IPS-11a (cell line): ENCODE data around the gene IFRD2.
"Not testable (repeated sequence)": the region's sequence is repeated elsewhere in the genome, so short reads cannot be mapped to it uniquely, and the experiment has no call there.

Experiments used
- H3K4me3 ChIP-seq: one replicate; pipeline ENCODE4 v1.5.1; 2013; ENCODE audit warnings: low read depth, low read length, control low read depth

IFRD2 gene

GRCh38 chr3:50286322-50287227, 5.7 kb downstream of the IFRD2 start:
- no peak overlapping the region for H3K4me3 ChIP-seq

GRCh38 chr3:50284121-50284520, 8.1 kb downstream of the IFRD2 start:
- not testable (repeated sequence) for H3K4me3 ChIP-seq

DNA sequence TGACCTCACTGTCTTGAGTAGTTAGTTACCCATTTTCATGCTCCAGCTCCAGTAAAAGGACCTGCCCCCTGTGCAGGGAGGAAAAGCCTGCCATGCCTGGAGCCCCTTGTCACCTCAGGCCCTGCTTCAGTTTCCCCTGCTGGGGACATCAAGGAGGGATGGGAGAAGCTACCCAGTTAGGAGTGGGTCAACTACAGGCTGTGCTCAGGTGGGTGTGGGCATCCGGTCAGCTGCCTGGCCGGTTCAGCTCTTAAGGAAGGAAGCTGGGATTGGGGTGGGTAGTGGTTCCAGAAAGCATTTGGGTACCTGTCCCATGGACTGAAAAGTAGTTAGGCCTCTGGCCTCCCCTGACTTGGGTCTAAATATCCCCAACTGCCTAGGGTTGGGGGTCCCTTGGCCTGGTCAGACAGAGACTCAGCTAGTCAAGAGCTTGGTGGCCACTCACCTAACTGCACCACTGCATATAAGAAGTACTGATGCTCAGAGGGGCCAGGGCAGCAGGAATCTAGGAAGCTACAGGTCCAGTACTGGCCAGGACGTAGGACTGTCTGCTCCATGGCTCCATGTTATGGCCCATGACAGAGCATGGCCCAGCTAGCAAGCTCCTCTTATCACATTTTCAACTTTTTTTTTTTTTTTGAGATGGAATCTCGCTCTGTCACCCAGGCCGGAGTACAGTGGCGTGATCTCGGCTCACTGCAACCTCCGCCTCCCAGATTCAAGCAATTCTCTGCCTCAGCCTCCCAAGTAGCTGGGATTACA, 12.8 kb downstream of the IFRD2 start:
- H3K4me3 ChIP-seq: no peak overlapping the region

DNA sequence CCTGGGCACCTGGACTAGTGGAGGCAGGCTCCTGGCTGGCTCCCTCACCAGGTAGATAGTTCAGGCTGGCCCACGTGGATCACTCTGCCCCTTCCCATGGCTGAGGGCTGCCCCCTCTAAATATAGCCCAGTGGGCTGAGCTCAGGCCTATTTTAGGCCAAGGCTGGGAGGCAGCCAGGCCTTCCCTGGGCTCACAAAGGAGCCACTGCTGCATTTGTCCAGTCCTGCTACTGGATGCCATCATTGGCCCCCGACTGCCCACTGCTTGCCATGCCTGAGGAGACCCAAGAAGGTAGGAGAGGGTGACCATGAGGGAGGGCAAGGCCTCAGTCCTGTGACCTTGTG, 13.4 kb downstream of the IFRD2 start, which contains the start of gene LSMEM2:
LSMEM2 (plus strand) TSS at position 208 of the 345 bp plus-strand sequence; CDS start at position 235, 27 bp downstream.
- H3K4me3 ChIP-seq: no peak within 1 kb of the TSS

DNA sequence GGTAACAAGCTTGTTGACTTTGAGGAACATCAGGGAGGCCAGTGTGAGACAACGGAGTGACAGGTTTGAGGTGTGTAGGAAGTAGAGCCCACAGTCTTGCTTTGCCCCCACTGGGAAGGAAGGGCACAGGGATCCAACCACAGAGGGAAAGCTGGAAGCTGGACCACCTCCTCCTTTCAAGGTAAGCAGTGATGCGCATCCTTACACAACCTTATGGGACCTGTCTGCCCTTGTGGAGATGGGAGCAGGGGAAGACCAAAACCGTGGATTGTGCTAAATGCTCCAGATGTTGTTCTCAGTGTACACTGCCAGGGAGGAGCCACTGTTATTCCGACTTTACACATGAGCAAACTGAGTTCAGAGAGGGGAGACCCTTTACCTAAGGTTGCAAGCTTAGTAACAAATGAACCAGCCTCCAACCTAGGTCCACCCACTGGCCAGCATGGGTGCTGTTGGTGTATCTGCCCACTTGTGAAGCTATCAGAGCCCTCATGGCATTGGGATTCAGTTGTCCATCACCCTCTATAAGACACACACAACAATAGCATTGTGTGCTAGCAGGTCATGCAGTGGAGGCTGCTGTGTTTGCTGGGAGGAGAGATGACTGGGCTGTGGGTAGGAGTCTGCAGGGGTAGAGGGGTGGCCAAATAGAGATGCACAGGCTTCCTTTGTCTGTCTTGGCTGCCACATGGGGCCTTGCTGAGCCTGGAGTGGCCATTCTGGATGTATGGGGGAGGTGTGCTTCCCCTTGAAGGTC, 13.9 kb downstream of the IFRD2 start:
- no peak overlapping the region for H3K4me3 ChIP-seq

DNA sequence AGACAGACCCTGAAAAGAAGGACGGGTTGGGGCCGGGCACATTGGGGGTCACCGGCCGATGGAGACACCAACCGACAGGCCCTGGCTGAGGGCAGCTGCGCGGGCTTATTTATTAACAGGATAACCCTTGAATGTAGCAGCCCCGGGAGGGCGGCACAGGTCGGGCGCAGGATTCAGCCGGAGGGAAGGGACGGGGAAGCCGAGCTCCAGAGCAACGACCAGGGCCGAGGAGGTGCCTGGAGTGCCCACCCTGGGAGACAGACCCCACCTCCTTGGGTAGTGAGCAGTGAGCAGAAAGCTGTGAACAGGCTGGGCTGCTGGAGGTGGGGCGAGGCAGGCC, 15.5 kb downstream of the IFRD2 start:
- H3K4me3 ChIP-seq: no peak overlapping the region

- H3K4me3 ChIP-seq: no peak overlapping the region
These were observed 16.1 kb downstream of the IFRD2 start for GRCh38 chr3:50275996-50276761.

GRCh38 chr3:50275141-50275995, 16.9 kb downstream of the IFRD2 start:
- peak overlapping the region; percentile 13 for H3K4me3 ChIP-seq

DNA sequence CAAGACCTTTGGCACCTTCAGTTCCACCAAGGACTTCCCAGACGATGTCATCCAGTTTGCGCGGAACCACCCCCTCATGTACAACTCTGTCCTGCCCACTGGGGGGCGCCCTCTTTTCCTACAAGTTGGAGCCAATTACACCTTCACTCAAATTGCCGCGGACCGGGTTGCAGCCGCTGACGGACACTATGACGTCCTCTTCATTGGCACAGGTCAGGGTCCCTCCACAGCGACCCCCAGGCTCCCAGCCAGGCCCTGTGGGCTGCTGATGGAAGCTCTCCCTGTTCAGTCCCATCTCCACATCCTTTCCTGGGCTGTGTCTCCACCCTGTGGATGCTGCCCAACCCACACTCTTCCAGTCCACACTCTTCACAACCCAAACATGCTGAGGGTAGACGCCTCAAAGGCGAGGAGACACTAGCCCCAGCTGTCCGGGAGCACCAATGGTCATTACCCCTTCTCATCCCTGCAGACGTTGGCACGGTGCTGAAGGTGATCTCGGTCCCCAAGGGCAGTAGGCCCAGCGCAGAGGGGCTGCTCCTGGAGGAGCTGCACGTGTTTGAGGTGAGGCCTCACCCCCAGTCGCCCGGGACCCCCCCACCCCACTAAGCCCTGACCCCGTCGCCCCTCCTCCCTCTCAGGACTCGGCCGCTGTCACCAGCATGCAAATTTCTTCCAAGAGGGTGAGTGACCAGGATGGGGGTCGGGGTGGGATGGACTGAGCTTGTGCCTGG, 17.7 kb downstream of the IFRD2 start:
- H3K4me3 ChIP-seq: peak overlapping the region; percentile 13

DNA sequence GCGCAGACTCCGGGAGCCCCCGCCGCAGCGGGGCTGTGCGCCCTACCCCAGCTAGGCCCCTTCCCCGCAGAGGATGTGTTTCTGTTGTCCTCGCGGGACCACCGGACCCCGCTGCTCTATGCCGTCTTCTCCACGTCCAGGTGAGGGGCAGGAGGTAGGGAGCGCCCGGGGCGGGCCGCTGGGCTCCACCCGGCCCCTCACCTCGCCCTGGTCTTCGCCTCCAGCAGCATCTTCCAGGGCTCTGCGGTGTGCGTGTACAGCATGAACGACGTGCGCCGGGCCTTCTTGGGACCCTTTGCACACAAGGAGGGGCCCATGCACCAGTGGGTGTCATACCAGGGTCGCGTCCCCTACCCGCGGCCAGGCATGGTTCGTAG, 18.6 kb downstream of the IFRD2 start:
- no peak overlapping the region for H3K4me3 ChIP-seq

DNA sequence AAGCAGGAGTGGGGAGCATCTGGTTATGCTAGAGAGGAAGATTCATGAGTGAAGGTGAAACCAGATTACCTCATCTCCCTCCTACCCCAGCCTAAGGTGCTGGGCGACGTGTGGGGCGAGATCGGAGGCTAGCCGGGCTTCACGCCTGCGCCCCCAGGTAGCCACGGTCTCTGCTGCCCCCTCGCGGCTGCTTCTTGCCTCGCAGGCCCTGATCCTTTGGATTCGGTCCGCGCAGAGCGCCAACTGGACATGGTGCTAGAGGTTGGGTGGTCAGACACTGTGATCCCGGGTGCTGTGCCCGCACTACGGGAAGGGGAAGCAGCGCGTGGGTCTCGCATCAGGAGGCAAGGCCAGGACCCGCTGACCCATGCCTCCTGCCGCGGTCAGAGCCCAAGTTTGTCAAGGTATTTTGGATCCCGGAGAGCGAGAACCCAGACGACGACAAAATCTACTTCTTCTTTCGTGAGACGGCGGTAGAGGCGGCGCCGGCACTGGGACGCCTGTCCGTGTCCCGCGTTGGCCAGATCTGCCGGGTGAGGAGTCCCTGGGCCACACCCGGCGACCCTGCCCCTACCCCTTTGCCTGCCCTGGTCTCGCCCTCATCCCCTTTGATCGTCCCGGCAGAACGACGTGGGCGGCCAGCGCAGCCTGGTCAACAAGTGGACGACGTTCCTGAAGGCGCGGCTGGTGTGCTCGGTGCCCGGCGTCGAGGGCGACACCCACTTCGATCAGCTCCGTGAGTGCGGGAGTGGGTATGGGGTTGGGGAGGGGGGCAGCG, 19.1 kb downstream of the IFRD2 start:
- peak overlapping the region; percentile 13 for H3K4me3 ChIP-seq

- not testable (repeated sequence) for H3K4me3 ChIP-seq
These were observed 19.7 kb downstream of the IFRD2 start for GRCh38 chr3:50272538-50272910.

GRCh38 chr3:50271314-50271936, 20.8 kb downstream of the IFRD2 start:
- no peak overlapping the region for H3K4me3 ChIP-seq

- H3K4me3 ChIP-seq: no peak overlapping the region
These were observed 21.6 kb downstream of the IFRD2 start for GRCh38 chr3:50270422-50271224.

DNA sequence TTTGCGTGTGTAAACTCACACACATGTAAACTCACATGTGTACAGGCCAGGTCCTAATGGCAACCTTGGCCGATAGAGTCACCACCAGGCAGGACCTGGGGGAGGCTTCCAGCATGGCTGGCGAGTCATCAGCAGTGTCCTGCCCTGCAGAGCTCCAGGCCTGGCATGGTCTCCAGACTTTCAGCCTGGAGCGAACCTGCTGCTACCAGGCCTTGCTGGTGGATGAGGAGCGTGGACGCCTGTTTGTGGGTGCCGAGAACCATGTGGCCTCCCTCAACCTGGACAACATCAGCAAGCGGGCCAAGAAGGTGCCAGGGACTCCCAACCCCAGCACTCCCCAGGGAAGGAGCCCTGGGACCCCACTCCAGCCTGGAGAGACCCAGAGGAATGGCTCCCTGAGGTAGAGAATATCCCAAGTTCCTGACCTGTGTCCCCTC, 22.2 kb downstream of the IFRD2 start:
- H3K4me3 ChIP-seq: no peak overlapping the region

- H3K4me3 ChIP-seq: no peak overlapping the region
These were observed 22.8 kb downstream of the IFRD2 start for GRCh38 chr3:50269460-50269859.
